NCI-H1092 treated with DMSO at 0.1 percent for 48 hours (cell line): ENCODE data around the gene SLC25A22.
A peak's percentile ranks its signal among the peaks of the same experiment; 100 is the strongest.

ENCODE experiments used
- DNase-seq: peaks from one replicate; lab custom pipeline; 2025; lab: John Stamatoyannopoulos, UW

The SLC25A22 gene

GRCh38 chr11:803467-803742 lies 5.3 kb upstream of the SLC25A22 start:
- no peak for DNase-seq

- DNase-seq: no peak
Observed at GRCh38 chr11:802693-803466, 4.8 kb upstream of the SLC25A22 start.

GRCh38 chr11:802018-802617 lies 4.0 kb upstream of the SLC25A22 start:
- no peak for DNase-seq

GRCh38 chr11:801097-801780 lies 3.2 kb upstream of the SLC25A22 start:
- DNase-seq: no peak

- no peak for DNase-seq
Observed at GRCh38 chr11:800473-800872, 2.4 kb upstream of the SLC25A22 start.

- DNase-seq: no peak
Observed at GRCh38 chr11:799641-800316, 1.7 kb upstream of the SLC25A22 start.

- peak; percentile 82 for DNase-seq
Observed at GRCh38 chr11:797296-798092, 587 bp downstream of the SLC25A22 start.

- DNase-seq: no peak
Observed at GRCh38 chr11:796565-797295, 1.4 kb downstream of the SLC25A22 start.

- DNase-seq: peak; percentile 59
Observed at GRCh38 chr11:795634-796564, 2.2 kb downstream of the SLC25A22 start.

- DNase-seq: no peak
Observed at GRCh38 chr11:794766-795633, 3.1 kb downstream of the SLC25A22 start.

- no peak for DNase-seq
Observed at GRCh38 chr11:794013-794765, 3.9 kb downstream of the SLC25A22 start.

- no peak for DNase-seq
Observed at GRCh38 chr11:793556-793955, 4.5 kb downstream of the SLC25A22 start.

GRCh38 chr11:792873-793272 lies 5.2 kb downstream of the SLC25A22 start:
- no peak for DNase-seq

- no peak for DNase-seq
Observed at GRCh38 chr11:792535-792821, 5.6 kb downstream of the SLC25A22 start.

- no peak for DNase-seq
Observed at GRCh38 chr11:791658-792534, 6.2 kb downstream of the SLC25A22 start.

- DNase-seq: no peak
Observed at GRCh38 chr11:790721-791564, 7.1 kb downstream of the SLC25A22 start.

- peak; percentile 15 for DNase-seq
Observed at GRCh38 chr11:789943-790342, 8.1 kb downstream of the SLC25A22 start, which contains the start of gene CEND1. CEND1 (minus strand) TSS chr11:790090; CDS start chr11:788576, 1,514 bp downstream.
